PFSK-1 (cell line): ENCODE measurements around the gene LHPP.

ENCODE experiments used
- FOXP2 ChIP-seq: optimal IDR thresholded peaks from 2 replicates; pipeline ENCODE3; 2011; ENCODE audit warnings: borderline replicate concordance, control low read depth, inconsistent platforms; ENCODE audit not compliant: insufficient read depth; ENCODE audit errors: extremely low read length, extremely low read depth
- POLR2AphosphoS5 ChIP-seq: IDR thresholded peaks from 2 replicates; pipeline ENCODE4 v1.6.1; 2012; ENCODE audit warnings: low read depth, mild to moderate bottlenecking, control low read depth, low read length, moderate library complexity
- REST ChIP-seq, 2 experiments: IDR thresholded peaks; 2 replicates each; pipeline versions ENCODE4 v1.6.1 to v1.8.0; 2011 to 2012; ENCODE audit warnings: low read depth in 2 of 2, low read length in 2 of 2, control low read depth in 1 of 2, inconsistent platforms in 1 of 2, mild to moderate bottlenecking in 1 of 2, moderate library complexity in 1 of 2; ENCODE audit not compliant: insufficient read depth in 1 of 2
- SIN3A ChIP-seq: IDR thresholded peaks from 2 replicates; pipeline ENCODE4 v1.6.1; 2012; ENCODE audit warnings: mild to moderate bottlenecking, low read length, moderate library complexity, borderline replicate concordance; ENCODE audit not compliant: insufficient read depth
- TAF1 ChIP-seq: IDR thresholded peaks from 2 replicates; pipeline ENCODE4 v1.6.1; 2012; ENCODE audit warnings: low read length, control low read depth, borderline replicate concordance; ENCODE audit not compliant: insufficient read depth

The LHPP gene

GRCh38 chr10:124470544-124471434 lies 9.2 kb downstream of the LHPP start:
- no peak for TF ChIP-seq TAF1
- TF ChIP-seq POLR2AphosphoS5 = no peak
- TF ChIP-seq REST (IDR thresholded peaks at IDR 0.05; ENCODE audit: insufficient read depth in 1 of 2, low read depth in 2 of 2, low read length in 2 of 2) = no peak
- no peak for TF ChIP-seq SIN3A

GRCh38 chr10:124472071-124472470 lies 10.4 kb downstream of the LHPP start:
- no peak for TF ChIP-seq TAF1

GRCh38 chr10:124473070-124473469 lies 11.4 kb downstream of the LHPP start:
- TF ChIP-seq POLR2AphosphoS5 (no peak), SIN3A (no peak), REST (IDR thresholded peaks at IDR 0.05; ENCODE audit: insufficient read depth in 1 of 2, low read depth in 2 of 2, low read length in 2 of 2) (no peak), FOXP2 (no peak), TAF1 (no peak)

GRCh38 chr10:124474514-124475070 lies 13.0 kb downstream of the LHPP start:
- TF ChIP-seq SIN3A = no peak

GRCh38 chr10:124476043-124476725 lies 14.6 kb downstream of the LHPP start:
- TF ChIP-seq FOXP2 (no peak), TAF1 (no peak), POLR2AphosphoS5 (no peak), SIN3A (no peak), REST (IDR thresholded peaks at IDR 0.05; ENCODE audit: insufficient read depth in 1 of 2, low read depth in 2 of 2, low read length in 2 of 2) (no peak)
